GM21723 (cell line): ENCODE measurements around the gene PRCC.

ENCODE experiments used
- ATAC-seq: cut with Tn5 transposase; IDR thresholded peaks from one replicate; pipeline ENCODE4 v1.9.1; 2021; ENCODE audit warnings: mild to moderate bottlenecking, moderate library complexity; ENCODE audit not compliant: unreplicated experiment

The PRCC gene

GRCh38 chr1:156767101-156767878, at the start of gene PRCC:
Gene PRCC (plus strand): TSS chr1:156767535. CDS start chr1:156767772, 237 bp downstream.
- peak; percentile 93 for ATAC-seq

GRCh38 chr1:156721131-156721530, 46.2 kb upstream of the PRCC start:
- ATAC-seq, result no peak

GRCh38 chr1:156721535-156721934, 45.8 kb upstream of the PRCC start:
- ATAC-seq, result no peak

GRCh38 chr1:156725683-156726280, 41.6 kb upstream of the PRCC start:
- peak; percentile 42 for ATAC-seq

GRCh38 chr1:156726549-156727226, 40.6 kb upstream of the PRCC start:
- no peak for ATAC-seq

GRCh38 chr1:156727492-156727891, 39.8 kb upstream of the PRCC start:
- ATAC-seq, result no peak

- ATAC-seq, result peak; percentile 66
Measured at GRCh38 chr1:156727926-156728598, 39.3 kb upstream of the PRCC start, which contains the start of gene METTL25B. Gene METTL25B (plus strand): TSS chr1:156728469. CDS start chr1:156729105, 636 bp downstream.

GRCh38 chr1:156728599-156729462, 38.5 kb upstream of the PRCC start, which contains the start of gene ISG20L2:
Gene ISG20L2 (minus strand): TSS chr1:156728766. CDS start chr1:156727652, 1,114 bp downstream.
- ATAC-seq, result peak; percentile 87

GRCh38 chr1:156733989-156734584, 33.2 kb upstream of the PRCC start:
- ATAC-seq, result no peak

GRCh38 chr1:156738407-156738806, 28.9 kb upstream of the PRCC start:
- no peak for ATAC-seq

- no peak for ATAC-seq
Measured at GRCh38 chr1:156738916-156739315, 28.4 kb upstream of the PRCC start.

GRCh38 chr1:156740237-156740740, 27.0 kb upstream of the PRCC start:
- no peak for ATAC-seq

- peak; percentile 77 for ATAC-seq
Measured at GRCh38 chr1:156740741-156741480, 26.4 kb upstream of the PRCC start, which contains the start of gene MRPL24. Gene MRPL24 (minus strand): TSS chr1:156741088. CDS start chr1:156738704, 2,384 bp downstream.

- ATAC-seq, result peak; percentile 1
Measured at GRCh38 chr1:156741481-156741983, 25.8 kb upstream of the PRCC start.

GRCh38 chr1:156742017-156742416, 25.3 kb upstream of the PRCC start:
- no peak for ATAC-seq

GRCh38 chr1:156742801-156743200, 24.5 kb upstream of the PRCC start:
- ATAC-seq, result no peak

GRCh38 chr1:156743367-156744302, 23.7 kb upstream of the PRCC start:
- no peak for ATAC-seq
